KMS-11 (cell line): Measurements from ENCODE around the gene MFSD6L.

Experiments
- H2AFZ ChIP-seq: fragments of 200-600 bp; sonication (generic); 2 replicates; pipeline ENCODE4 v1.6.1; 2016; ENCODE audit warnings: antibody characterized with exemption, mixed run types, low read depth
- H3K27ac ChIP-seq: fragments of 200-600 bp; sonication (generic); 2 replicates; pipeline ENCODE4 v1.6.1; 2016; ENCODE audit warnings: mild to moderate bottlenecking, mixed run types
- H3K27me3 ChIP-seq: fragments of 200-600 bp; sonication (generic); 2 replicates; pipeline ENCODE4 v1.6.1; 2017; ENCODE audit warnings: mild to moderate bottlenecking, low read depth, mixed run types, moderate library complexity; ENCODE audit not compliant: insufficient read depth
- H3K36me3 ChIP-seq: fragments of 200-600 bp; sonication (generic); 2 replicates; pipeline ENCODE4 v1.6.1; 2017; ENCODE audit warnings: mild to moderate bottlenecking, mixed run types; ENCODE audit not compliant: insufficient read depth
- H3K4me1 ChIP-seq: fragments of 200-600 bp; sonication (generic); 2 replicates; pipeline ENCODE4 v1.6.1; 2016; ENCODE audit warnings: mild to moderate bottlenecking, low read depth, mixed run types; ENCODE audit not compliant: poor library complexity, severe bottlenecking
- H3K4me2 ChIP-seq: fragments of 200-600 bp; sonication (generic); 2 replicates; pipeline ENCODE4 v1.7.0; 2016; ENCODE audit warnings: mild to moderate bottlenecking, mixed run types
- H3K4me3 ChIP-seq: fragments of 200-600 bp; sonication (generic); IDR thresholded peaks from 2 replicates; pipeline ENCODE4 v1.6.1; 2017; ENCODE audit warnings: low read depth, low read length, mixed read lengths; ENCODE audit not compliant: insufficient read depth
- H3K79me2 ChIP-seq: fragments of 200-600 bp; sonication (generic); 2 replicates; pipeline ENCODE4 v1.6.1; 2016; ENCODE audit warnings: low read depth, mixed run types; ENCODE audit not compliant: insufficient read depth
- H3K9ac ChIP-seq: fragments of 200-600 bp; sonication (generic); 2 replicates; pipeline ENCODE4 v1.6.1; 2016; ENCODE audit warnings: mild to moderate bottlenecking, mixed run types
- H4K20me1 ChIP-seq: fragments of 200-600 bp; sonication (generic); 2 replicates; pipeline ENCODE4 v1.6.1; 2016; ENCODE audit warnings: mild to moderate bottlenecking, mixed run types; ENCODE audit not compliant: insufficient read depth
- TF ChIP-seq, protein P1 (sequence below): fragments of 200-600 bp; sonication (generic); conservative IDR thresholded peaks from 2 replicates; pipeline ENCODE4 v1.6.1; 2017; ENCODE audit warnings: low read depth, mild to moderate bottlenecking, antibody characterized with exemption, low read length, moderate library complexity, mixed read lengths

MFSD6L gene

DNA sequence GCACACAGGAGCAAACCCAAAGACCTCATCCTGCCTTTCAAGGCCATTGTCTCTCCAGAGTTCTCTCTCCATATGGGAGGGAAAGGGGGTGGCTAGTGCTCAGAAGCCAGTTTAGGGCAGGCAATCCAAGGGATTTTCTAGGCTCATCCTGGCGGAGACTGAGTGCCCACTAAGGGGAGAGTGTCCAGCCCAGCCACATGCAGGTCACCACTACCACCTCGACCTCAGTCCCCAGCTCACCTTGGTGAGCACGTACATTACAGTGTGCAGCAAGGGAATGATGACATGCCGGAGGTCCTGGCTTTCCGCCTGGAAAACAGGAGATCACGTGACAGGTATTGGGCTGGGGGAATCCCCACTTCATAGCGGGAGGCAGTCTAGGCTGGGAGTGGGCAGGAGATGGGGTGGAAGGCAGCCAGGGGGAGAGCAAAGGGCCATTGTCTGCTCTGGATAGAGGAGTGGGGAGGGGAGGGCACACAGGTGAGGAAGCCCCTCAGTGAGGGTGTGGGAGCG is 38.5 kb upstream of the MFSD6L start:
- Histone ChIP-seq H3K79me2 (no peaks in the 10 kb centered on the region), H3K9ac (no peak overlapping the region), H3K4me1 (no peaks in the 10 kb centered on the region), H3K4me3 (no peak overlapping the region), H3K27ac (no peak overlapping the region), H3K4me2 (no peak overlapping the region), H3K36me3 (no peaks in the 10 kb centered on the region), H4K20me1 (no peaks in the 10 kb centered on the region), H2AFZ (no peak overlapping the region), H3K27me3 (no peaks in the 10 kb centered on the region)
- TF ChIP-seq, protein P1, sequence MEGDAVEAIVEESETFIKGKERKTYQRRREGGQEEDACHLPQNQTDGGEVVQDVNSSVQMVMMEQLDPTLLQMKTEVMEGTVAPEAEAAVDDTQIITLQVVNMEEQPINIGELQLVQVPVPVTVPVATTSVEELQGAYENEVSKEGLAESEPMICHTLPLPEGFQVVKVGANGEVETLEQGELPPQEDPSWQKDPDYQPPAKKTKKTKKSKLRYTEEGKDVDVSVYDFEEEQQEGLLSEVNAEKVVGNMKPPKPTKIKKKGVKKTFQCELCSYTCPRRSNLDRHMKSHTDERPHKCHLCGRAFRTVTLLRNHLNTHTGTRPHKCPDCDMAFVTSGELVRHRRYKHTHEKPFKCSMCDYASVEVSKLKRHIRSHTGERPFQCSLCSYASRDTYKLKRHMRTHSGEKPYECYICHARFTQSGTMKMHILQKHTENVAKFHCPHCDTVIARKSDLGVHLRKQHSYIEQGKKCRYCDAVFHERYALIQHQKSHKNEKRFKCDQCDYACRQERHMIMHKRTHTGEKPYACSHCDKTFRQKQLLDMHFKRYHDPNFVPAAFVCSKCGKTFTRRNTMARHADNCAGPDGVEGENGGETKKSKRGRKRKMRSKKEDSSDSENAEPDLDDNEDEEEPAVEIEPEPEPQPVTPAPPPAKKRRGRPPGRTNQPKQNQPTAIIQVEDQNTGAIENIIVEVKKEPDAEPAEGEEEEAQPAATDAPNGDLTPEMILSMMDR = no peak

- H3K27me3 ChIP-seq = no peaks in the 10 kb centered on the region
- H2AFZ ChIP-seq = no peak overlapping the region
- H3K79me2 ChIP-seq = no peaks in the 10 kb centered on the region
- no peaks in the 10 kb centered on the region for H4K20me1 ChIP-seq
- no peaks in the 10 kb centered on the region for H3K4me1 ChIP-seq
- H3K27ac ChIP-seq = no peak overlapping the region
- no peak overlapping the region for H3K9ac ChIP-seq
- H3K36me3 ChIP-seq = no peaks in the 10 kb centered on the region
- TF ChIP-seq, protein P1 = no peak
- H3K4me2 ChIP-seq = no peak overlapping the region
- H3K4me3 ChIP-seq = no peak overlapping the region
These were observed 37.8 kb upstream of the MFSD6L start for GRCh38 chr17:8836821-8837562.

DNA sequence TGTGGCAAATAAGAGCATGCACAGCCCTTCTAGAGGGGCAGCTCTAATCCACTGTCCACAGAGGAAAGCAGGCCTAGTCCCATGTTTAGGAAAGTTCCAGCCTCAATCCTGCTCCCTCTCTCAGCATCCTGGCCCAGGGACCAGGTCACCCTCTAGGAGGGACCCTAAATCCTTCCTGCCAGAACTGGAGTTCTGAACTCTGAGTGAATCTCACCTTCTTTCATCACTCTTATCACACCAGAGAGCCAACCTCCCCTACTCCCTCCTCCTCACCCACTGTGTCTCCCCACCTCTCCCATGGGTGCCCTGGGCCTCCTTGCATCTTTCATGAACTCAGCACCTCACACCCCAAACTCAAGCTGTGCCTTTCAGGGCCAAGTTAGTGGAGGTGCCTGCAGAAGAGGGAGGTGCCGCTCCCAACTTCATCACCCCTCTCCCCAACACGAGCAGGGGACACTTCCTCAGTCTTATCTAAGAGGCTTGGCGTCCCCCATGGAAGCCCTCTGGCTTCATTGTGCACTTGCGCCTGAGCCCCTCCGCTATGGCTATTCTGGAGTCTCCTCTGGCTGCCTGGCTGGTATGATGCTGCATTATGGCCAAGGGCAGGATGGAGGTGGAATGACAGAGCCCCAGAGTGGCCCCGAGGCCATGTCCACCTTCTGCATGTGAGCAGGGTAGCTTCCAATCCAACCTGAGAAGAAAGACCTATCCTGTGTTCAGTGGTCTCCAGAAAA is 36.6 kb upstream of the MFSD6L start:
- Histone ChIP-seq H2AFZ (no peak overlapping the region), H3K27me3 (no peaks in the 10 kb centered on the region), H3K79me2 (no peaks in the 10 kb centered on the region), H3K4me1 (no peaks in the 10 kb centered on the region), H3K27ac (no peak overlapping the region), H3K4me2 (no peak overlapping the region), H4K20me1 (no peaks in the 10 kb centered on the region), H3K36me3 (no peaks in the 10 kb centered on the region), H3K4me3 (no peak overlapping the region), H3K9ac (no peak overlapping the region)
- TF ChIP-seq, protein P1 = no peak

DNA sequence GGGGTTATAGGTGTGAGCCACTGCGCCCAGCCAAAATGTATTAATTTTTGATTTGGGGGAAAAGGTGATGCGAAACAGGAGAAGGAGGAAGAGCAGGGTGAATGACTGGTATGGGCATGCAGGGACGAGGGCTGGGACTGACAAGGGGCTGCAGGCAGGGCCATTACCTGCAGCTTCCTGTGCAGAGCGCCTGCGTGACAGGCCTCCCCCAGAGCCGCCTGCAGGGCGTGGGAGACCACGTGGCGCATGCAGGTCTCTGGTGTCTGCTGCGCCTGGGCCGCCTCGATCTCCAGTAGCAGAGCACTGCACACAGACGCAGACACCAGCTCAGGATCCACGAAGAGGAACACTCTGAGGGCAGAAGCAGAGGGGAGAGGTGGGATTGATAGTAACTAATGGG is 35.9 kb upstream of the MFSD6L start:
- H3K4me2 ChIP-seq = no peak overlapping the region
- no peak overlapping the region for H3K27ac ChIP-seq
- no peaks in the 10 kb centered on the region for H3K27me3 ChIP-seq
- no peak overlapping the region for H3K4me3 ChIP-seq
- no peaks in the 10 kb centered on the region for H3K4me1 ChIP-seq
- H3K79me2 ChIP-seq = no peaks in the 10 kb centered on the region
- H3K9ac ChIP-seq = no peak overlapping the region
- H2AFZ ChIP-seq = no peak overlapping the region
- no peaks in the 10 kb centered on the region for H3K36me3 ChIP-seq
- H4K20me1 ChIP-seq = no peaks in the 10 kb centered on the region
- TF ChIP-seq, protein P1 = no peak
